ENCODE data around the gene RDH11. TPM values are rescaled to one million over a fixed set of nuclear protein-coding genes. Genes with fewer than 3 reads are reported as not detected.
A peak's percentile ranks its signal among the peaks of the same experiment; 100 is the strongest.

The RDH11 gene
- total RNA-seq, 1 donor from 2014 or later = 78.2 TPM

DNA sequence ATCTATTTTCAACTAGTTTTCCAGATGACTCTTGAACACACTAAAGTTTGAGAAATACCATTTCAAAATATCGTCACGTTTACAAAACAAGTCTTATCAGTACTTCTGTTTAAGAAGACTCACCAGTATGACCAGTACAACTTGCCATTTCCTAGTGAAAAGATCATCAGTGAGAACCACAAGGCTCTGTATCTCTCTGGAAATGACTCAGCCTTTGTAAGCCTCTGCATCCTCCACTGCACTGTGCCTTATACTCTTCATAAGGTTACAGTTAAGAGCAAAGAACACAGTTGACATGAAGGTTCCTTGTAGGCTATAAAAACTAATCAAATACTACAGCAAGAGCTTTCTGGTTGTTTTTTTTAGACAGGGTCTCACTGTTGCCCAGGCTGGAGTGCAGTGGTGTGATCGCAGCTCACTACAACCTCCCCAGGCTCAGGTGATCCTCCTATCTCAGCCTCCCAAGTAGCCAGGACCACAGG lies 15.4 kb downstream of the RDH11 start:
- Histone ChIP-seq H3K4me3 (ENCODE audit: low read depth, low read length) (no peak overlapping the region), H3K36me3 (ENCODE audit: control insufficient read depth, insufficient read depth, low read length) (no peaks in the 10 kb centered on the region), H3K27me3 (ENCODE audit: control insufficient read depth, insufficient read depth, low read length) (no peaks in the 10 kb centered on the region)
- DNase-seq (ENCODE audit: low read depth) = no peak
- TF ChIP-seq, protein P1, sequence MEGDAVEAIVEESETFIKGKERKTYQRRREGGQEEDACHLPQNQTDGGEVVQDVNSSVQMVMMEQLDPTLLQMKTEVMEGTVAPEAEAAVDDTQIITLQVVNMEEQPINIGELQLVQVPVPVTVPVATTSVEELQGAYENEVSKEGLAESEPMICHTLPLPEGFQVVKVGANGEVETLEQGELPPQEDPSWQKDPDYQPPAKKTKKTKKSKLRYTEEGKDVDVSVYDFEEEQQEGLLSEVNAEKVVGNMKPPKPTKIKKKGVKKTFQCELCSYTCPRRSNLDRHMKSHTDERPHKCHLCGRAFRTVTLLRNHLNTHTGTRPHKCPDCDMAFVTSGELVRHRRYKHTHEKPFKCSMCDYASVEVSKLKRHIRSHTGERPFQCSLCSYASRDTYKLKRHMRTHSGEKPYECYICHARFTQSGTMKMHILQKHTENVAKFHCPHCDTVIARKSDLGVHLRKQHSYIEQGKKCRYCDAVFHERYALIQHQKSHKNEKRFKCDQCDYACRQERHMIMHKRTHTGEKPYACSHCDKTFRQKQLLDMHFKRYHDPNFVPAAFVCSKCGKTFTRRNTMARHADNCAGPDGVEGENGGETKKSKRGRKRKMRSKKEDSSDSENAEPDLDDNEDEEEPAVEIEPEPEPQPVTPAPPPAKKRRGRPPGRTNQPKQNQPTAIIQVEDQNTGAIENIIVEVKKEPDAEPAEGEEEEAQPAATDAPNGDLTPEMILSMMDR (IDR thresholded peaks at IDR 0.05; ENCODE audit: insufficient read depth, low read length, poor library complexity, severe bottlenecking) = no peak

DNA sequence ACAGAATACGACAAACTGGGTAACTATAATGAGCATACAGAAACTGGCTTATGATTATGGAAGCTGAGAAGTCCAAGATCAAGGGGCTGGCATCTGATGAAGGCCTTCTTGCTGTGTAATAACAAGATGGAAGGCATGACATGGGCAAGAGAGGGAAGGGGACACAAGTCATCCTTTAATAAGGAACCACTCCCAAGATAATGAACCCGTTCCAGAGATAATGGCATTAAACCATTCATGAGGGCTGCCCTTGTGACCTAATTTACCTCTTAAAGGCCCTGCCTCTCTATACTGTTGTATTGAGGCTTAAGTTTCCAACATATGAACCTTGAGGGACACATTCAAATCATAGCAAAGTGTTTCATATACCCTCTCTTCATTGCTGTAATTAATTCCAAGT lies 16.6 kb downstream of the RDH11 start:
- TF ChIP-seq, protein P1 (IDR thresholded peaks at IDR 0.05; ENCODE audit: insufficient read depth, low read length, poor library complexity, severe bottlenecking) = no peak
- DNase-seq (ENCODE audit: low read depth) = no peak
- H3K36me3 ChIP-seq (ENCODE audit: control insufficient read depth, insufficient read depth, low read length) = no peaks in the 10 kb centered on the region

DNA sequence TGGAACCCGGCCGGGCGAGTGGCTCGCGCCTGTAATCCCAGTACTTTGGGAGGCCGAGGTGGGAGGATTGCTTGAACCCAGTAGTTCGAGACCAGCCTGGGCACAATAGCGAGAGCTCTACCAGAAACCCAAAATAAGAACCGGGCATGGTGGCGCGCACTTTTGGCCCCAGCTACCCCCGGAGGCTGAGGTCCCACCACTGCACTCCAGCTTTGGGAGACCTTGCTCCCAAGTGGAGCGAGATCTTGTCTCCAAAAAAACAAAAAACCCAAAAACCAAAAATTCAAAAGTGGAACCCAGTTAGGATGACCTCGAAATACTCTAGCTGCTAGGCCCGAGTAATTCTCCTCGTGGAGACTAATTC lies 20.4 kb downstream of the RDH11 start:
- TF ChIP-seq, protein P1 (IDR thresholded peaks at IDR 0.05; ENCODE audit: insufficient read depth, low read length, poor library complexity, severe bottlenecking) = no peak

More for the DNA sequence above, 16.6 kb downstream of the RDH11 start:
- Histone ChIP-seq H3K4me3 (ENCODE audit: low read depth, low read length) (no peak overlapping the region), H3K27me3 (ENCODE audit: control insufficient read depth, insufficient read depth, low read length) (no peaks in the 10 kb centered on the region)

DNA sequence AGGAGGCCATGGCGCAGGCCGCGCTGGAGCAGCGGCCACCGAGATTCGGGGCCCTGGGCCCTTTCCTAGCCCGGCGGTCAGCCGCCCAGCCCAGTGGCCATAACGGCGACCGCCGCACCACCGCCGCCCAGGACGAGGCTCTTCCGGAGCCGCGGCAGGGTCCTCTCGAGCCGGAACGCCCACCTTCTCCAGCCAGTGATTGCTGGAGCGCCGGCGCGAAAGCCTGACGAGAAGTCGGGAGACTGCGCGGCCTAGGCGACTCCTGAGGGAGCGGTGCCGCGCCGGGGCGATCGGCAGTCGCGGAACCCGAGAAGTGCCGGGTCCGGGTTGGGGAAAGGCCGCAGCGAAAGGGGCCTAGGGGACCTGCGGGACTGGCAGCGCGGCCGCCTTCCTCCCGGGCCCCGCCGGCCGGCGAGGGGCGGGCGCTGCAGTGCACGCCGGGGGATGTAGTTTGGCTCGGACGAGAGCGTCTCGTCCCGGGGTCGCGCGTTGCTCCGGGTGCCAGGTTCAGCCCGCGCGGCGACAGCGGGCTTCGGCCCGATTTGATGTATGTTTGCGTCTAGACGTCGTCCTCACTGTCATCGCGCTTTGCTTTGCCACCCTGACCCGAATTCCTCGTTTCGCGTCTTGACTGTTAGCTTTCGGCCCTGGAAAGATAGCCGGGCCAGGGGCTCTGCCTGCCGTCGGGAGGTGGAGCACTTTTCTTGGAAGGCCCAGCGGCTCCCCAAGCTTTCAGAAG lies 20.9 kb downstream of the RDH11 start, which contains the start of gene VTI1B:
TSS of gene VTI1B (minus strand) at position 153 of the 739 bp plus-strand sequence. CDS start at position 10, 143 bp downstream.
- H3K27me3 ChIP-seq (ENCODE audit: control insufficient read depth, insufficient read depth, low read length) = no peaks in the 10 kb centered on the region
- H3K36me3 ChIP-seq (ENCODE audit: control insufficient read depth, insufficient read depth, low read length) = no peaks in the 10 kb centered on the region
- DNase-seq (ENCODE audit: low read depth) = no peak
- H3K4me3 ChIP-seq (ENCODE audit: low read depth, low read length) = peak within 1 kb of the TSS; percentile 85
- TF ChIP-seq, protein P1 (IDR thresholded peaks at IDR 0.05; ENCODE audit: insufficient read depth, low read length, poor library complexity, severe bottlenecking) = peak; percentile 34

More for the DNA sequence above, 20.4 kb downstream of the RDH11 start:
- Histone ChIP-seq H3K27me3 (ENCODE audit: control insufficient read depth, insufficient read depth, low read length) (no peaks in the 10 kb centered on the region), H3K4me3 (ENCODE audit: low read depth, low read length) (peak overlapping the region; percentile 85), H3K36me3 (ENCODE audit: control insufficient read depth, insufficient read depth, low read length) (no peaks in the 10 kb centered on the region)
- DNase-seq (ENCODE audit: low read depth) = no peak

DNA sequence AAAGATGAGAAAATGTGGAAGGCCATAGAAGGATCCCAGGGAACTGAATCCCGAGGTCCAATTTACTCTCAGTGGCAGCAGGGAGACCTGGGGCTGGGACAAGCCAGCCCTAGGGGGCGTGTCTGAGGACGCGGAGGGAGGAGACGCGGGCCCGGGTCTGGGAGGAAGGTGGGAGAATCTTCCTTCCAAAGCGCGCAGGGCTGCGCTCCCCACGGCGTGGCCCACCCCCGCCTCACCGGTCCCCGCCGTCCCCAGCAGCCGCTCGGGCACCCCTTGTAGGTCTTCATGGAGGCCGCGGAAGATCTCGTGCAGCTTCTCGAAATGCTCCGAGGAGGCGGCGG lies 21.5 kb downstream of the RDH11 start:
- H3K4me3 ChIP-seq (ENCODE audit: low read depth, low read length) = peak overlapping the region; percentile 85
- DNase-seq (ENCODE audit: low read depth) = no peak
- TF ChIP-seq, protein P1 (IDR thresholded peaks at IDR 0.05; ENCODE audit: insufficient read depth, low read length, poor library complexity, severe bottlenecking) = peak; percentile 38
- H3K27me3 ChIP-seq (ENCODE audit: control insufficient read depth, insufficient read depth, low read length) = no peaks in the 10 kb centered on the region
- no peaks in the 10 kb centered on the region for H3K36me3 ChIP-seq (ENCODE audit: control insufficient read depth, insufficient read depth, low read length)

DNA sequence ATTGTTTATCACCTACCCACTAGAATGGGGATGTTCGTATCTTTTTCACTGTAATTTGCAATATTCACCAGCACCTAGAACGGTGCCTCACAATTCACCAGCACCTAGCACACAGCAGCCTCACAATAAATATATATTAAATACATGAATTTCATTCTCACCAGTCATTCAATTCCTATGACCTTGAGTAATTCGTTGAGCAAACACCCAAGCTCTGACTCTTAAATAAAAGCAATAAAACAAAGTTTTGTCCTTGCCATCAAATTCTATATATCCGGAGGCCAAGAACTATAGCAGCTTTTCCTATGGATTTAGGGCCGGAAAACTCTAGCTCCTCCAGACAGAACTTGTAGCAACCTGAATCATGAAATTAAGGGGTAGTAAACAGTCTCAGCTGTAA lies 22.1 kb downstream of the RDH11 start:
- DNase-seq (ENCODE audit: low read depth) = no peak
- TF ChIP-seq, protein P1 (IDR thresholded peaks at IDR 0.05; ENCODE audit: insufficient read depth, low read length, poor library complexity, severe bottlenecking) = no peak
- no peaks in the 10 kb centered on the region for H3K27me3 ChIP-seq (ENCODE audit: control insufficient read depth, insufficient read depth, low read length)
- no peaks in the 10 kb centered on the region for H3K36me3 ChIP-seq (ENCODE audit: control insufficient read depth, insufficient read depth, low read length)
- peak overlapping the region; percentile 85 for H3K4me3 ChIP-seq (ENCODE audit: low read depth, low read length)

Measured in kidney epithelial cell (primary cell).